Left ventricle myocardium inferior (tissue), 1 donor: ENCODE results near the gene SDC1. TPM values are rescaled to one million over a fixed set of nuclear protein-coding genes. Genes with fewer than 3 reads are reported as not detected.
"Not testable (repeated sequence)": the region's sequence is repeated elsewhere in the genome, so short reads cannot be mapped to it uniquely, and the experiment has no call there.

Source experiments
- DNase-seq: peaks from one replicate; pipeline ENCODE4 v3.0.0-alpha.2; 2020
- H3K27ac ChIP-seq: fragments of 200-600 bp; replicated peaks from 2 replicates; pipeline ENCODE4 v1.8.0; 2021
- H3K27me3 ChIP-seq: fragments of 200-600 bp; 2 replicates; pipeline ENCODE4 v1.8.0; 2021; ENCODE audit warnings: low read depth
- H3K36me3 ChIP-seq: fragments of 200-600 bp; 2 replicates; pipeline ENCODE4 v1.8.0; 2021
- H3K4me1 ChIP-seq: fragments of 200-600 bp; 2 replicates; pipeline ENCODE4 v1.8.0; 2021
- H3K4me3 ChIP-seq: fragments of 200-600 bp; 2 replicates; pipeline ENCODE4 v1.8.0; 2021; ENCODE audit warnings: mild to moderate bottlenecking, moderate library complexity
- H3K9me3 ChIP-seq: fragments of 200-600 bp; replicated peaks from 2 replicates; pipeline ENCODE4 v1.8.0; 2021
- CTCF ChIP-seq: fragments of 200-600 bp; IDR thresholded peaks from 2 replicates; pipeline ENCODE4 v1.8.0; 2021; ENCODE audit warnings: antibody characterized with exemption, mild to moderate bottlenecking, borderline replicate concordance
- intact Hi-C: fragments of 100-400 bp; cut with micrococcal nuclease; formaldehyde crosslinking; loops from one replicate; pipeline ENCODE4 v1.11.0; 2022
- total RNA-seq: library from RNA; stranded (reverse); fragmentation: NEBNext Ultra II Directional; extraction: Animal tissue kit (Norgen Biotek cat#: 25700); gene quantifications from one replicate; pipeline ENCODE4 v1.2.1, GENCODE V29; 2021
- donor health status: DM: no; HTN: yes; CAD: no; lungs with severe emphysema.

SDC1 gene
- total RNA-seq, 1 donor from 2014 or later = 0.41 TPM

- Histone ChIP-seq H3K9me3 (no peaks in the 10 kb centered on the region), H3K36me3 (peaks cover 2% of the 10 kb centered on the region), H3K4me3 (no peak overlapping the region), H3K27me3 (peaks cover 10% of the 10 kb centered on the region), H3K4me1 (no peaks in the 10 kb centered on the region), H3K27ac (no peak overlapping the region)
- intact Hi-C loops = no loop called here
- TF ChIP-seq CTCF = peak; percentile 48
- no peak for DNase-seq
Observed at GRCh38 chr2:20241973-20242726, 17.2 kb upstream of the SDC1 start.

- intact Hi-C loops, H3K27ac ChIP-seq, H3K4me1 ChIP-seq, H3K9me3 ChIP-seq, DNase-seq, H3K4me3 ChIP-seq, H3K36me3 ChIP-seq: not testable (repeated sequence)
- H3K27me3 ChIP-seq = peaks cover 19% of the 10 kb centered on the region
Observed at GRCh38 chr2:20240291-20240690, 15.4 kb upstream of the SDC1 start.

- intact Hi-C loops = no loop called here
- H3K9me3 ChIP-seq = no peaks in the 10 kb centered on the region
- H3K27me3 ChIP-seq = peaks cover 31% of the 10 kb centered on the region
- no peak for TF ChIP-seq CTCF
- no peak overlapping the region for H3K4me3 ChIP-seq
- no peak overlapping the region for H3K27ac ChIP-seq
- no peaks in the 10 kb centered on the region for H3K4me1 ChIP-seq
- no peaks in the 10 kb centered on the region for H3K36me3 ChIP-seq
- no peak for DNase-seq
Observed at GRCh38 chr2:20236496-20236895, 11.6 kb upstream of the SDC1 start.

- no peaks in the 10 kb centered on the region for H3K36me3 ChIP-seq
- H3K9me3 ChIP-seq = no peaks in the 10 kb centered on the region
- no peak for TF ChIP-seq CTCF
- no peak overlapping the region for H3K27ac ChIP-seq
- H3K4me1 ChIP-seq = no peaks in the 10 kb centered on the region
- no peak overlapping the region for H3K4me3 ChIP-seq
- intact Hi-C loops = no loop called here
- DNase-seq = no peak
- peaks cover 37% of the 10 kb centered on the region for H3K27me3 ChIP-seq
Observed at GRCh38 chr2:20235655-20236305, 10.8 kb upstream of the SDC1 start.

- H3K4me3 ChIP-seq, DNase-seq, H3K36me3 ChIP-seq, H3K9me3 ChIP-seq, H3K4me1 ChIP-seq, intact Hi-C loops, H3K27ac ChIP-seq: not testable (repeated sequence)
- peaks cover 37% of the 10 kb centered on the region for H3K27me3 ChIP-seq
Observed at GRCh38 chr2:20234597-20234996, 9.7 kb upstream of the SDC1 start.

GRCh38 chr2:20232837-20233207 is 7.9 kb upstream of the SDC1 start:
- Histone ChIP-seq H3K9me3 (no peaks in the 10 kb centered on the region), H3K36me3 (no peaks in the 10 kb centered on the region), H3K27ac (no peak overlapping the region), H3K4me3 (no peak overlapping the region), H3K4me1 (no peaks in the 10 kb centered on the region), H3K27me3 (peaks cover 46% of the 10 kb centered on the region)
- no peak for TF ChIP-seq CTCF
- intact Hi-C loops = no loop called here
- DNase-seq = no peak
